GM19238 (cell line): ENCODE results near the gene ABLIM1.

Source experiments
- DNase-seq: peaks from one replicate; pipeline ENCODE4 v3.0.0; 2011; ENCODE audit warnings: low spot score; ENCODE audit not compliant: insufficient read length

ABLIM1 gene

GRCh38 chr10:114547056-114547455, 111.0 kb downstream of the ABLIM1 start:
- no peak for DNase-seq

- DNase-seq: no peak
Measured at GRCh38 chr10:114545819-114546218, 112.3 kb downstream of the ABLIM1 start.

GRCh38 chr10:114545071-114545470, 113.0 kb downstream of the ABLIM1 start:
- DNase-seq: no peak

- DNase-seq: peak; percentile 74
Measured at GRCh38 chr10:114544045-114544659, 113.9 kb downstream of the ABLIM1 start.

GRCh38 chr10:114543456-114543855, 114.6 kb downstream of the ABLIM1 start:
- no peak for DNase-seq

GRCh38 chr10:114542373-114542772, 115.7 kb downstream of the ABLIM1 start:
- DNase-seq: no peak

GRCh38 chr10:114541797-114542160, 116.3 kb downstream of the ABLIM1 start:
- DNase-seq: no peak

- no peak for DNase-seq
Measured at GRCh38 chr10:114541081-114541796, 116.8 kb downstream of the ABLIM1 start.

- no peak for DNase-seq
Measured at GRCh38 chr10:114540236-114540635, 117.8 kb downstream of the ABLIM1 start.

- DNase-seq: no peak
Measured at GRCh38 chr10:114539623-114540022, 118.5 kb downstream of the ABLIM1 start.

GRCh38 chr10:114538181-114538906, 119.7 kb downstream of the ABLIM1 start:
- DNase-seq: no peak

- no peak for DNase-seq
Measured at GRCh38 chr10:114537736-114538135, 120.3 kb downstream of the ABLIM1 start.

- DNase-seq: no peak
Measured at GRCh38 chr10:114534571-114534981, 123.5 kb downstream of the ABLIM1 start.

GRCh38 chr10:114532226-114532625, 125.8 kb downstream of the ABLIM1 start:
- no peak for DNase-seq

- peak; percentile 83 for DNase-seq
Measured at GRCh38 chr10:114526504-114527238, 131.4 kb downstream of the ABLIM1 start.

- DNase-seq: no peak
Measured at GRCh38 chr10:114526126-114526503, 132.0 kb downstream of the ABLIM1 start.

- no peak for DNase-seq
Measured at GRCh38 chr10:114525368-114525949, 132.6 kb downstream of the ABLIM1 start.

GRCh38 chr10:114523876-114524275, 134.2 kb downstream of the ABLIM1 start:
- no peak for DNase-seq

- DNase-seq: no peak
Measured at GRCh38 chr10:114521255-114521654, 136.8 kb downstream of the ABLIM1 start.

GRCh38 chr10:114520453-114520852, 137.6 kb downstream of the ABLIM1 start:
- no peak for DNase-seq

- no peak for DNase-seq
Measured at GRCh38 chr10:114519756-114520293, 138.2 kb downstream of the ABLIM1 start.
